GM18858 (cell line): ENCODE data around the gene TUBGCP4.
A peak's percentile ranks its signal among the peaks of the same experiment; 100 is the strongest.
"Not testable (repeated sequence)": the region's sequence is repeated elsewhere in the genome, so short reads cannot be mapped to it uniquely, and the experiment has no call there.

Experiments used
- ATAC-seq: cut with Tn5 transposase; IDR thresholded peaks from one replicate; pipeline ENCODE4 v1.9.1; 2021; ENCODE audit not compliant: unreplicated experiment

The TUBGCP4 gene, protein sequence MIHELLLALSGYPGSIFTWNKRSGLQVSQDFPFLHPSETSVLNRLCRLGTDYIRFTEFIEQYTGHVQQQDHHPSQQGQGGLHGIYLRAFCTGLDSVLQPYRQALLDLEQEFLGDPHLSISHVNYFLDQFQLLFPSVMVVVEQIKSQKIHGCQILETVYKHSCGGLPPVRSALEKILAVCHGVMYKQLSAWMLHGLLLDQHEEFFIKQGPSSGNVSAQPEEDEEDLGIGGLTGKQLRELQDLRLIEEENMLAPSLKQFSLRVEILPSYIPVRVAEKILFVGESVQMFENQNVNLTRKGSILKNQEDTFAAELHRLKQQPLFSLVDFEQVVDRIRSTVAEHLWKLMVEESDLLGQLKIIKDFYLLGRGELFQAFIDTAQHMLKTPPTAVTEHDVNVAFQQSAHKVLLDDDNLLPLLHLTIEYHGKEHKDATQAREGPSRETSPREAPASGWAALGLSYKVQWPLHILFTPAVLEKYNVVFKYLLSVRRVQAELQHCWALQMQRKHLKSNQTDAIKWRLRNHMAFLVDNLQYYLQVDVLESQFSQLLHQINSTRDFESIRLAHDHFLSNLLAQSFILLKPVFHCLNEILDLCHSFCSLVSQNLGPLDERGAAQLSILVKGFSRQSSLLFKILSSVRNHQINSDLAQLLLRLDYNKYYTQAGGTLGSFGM

DNA sequence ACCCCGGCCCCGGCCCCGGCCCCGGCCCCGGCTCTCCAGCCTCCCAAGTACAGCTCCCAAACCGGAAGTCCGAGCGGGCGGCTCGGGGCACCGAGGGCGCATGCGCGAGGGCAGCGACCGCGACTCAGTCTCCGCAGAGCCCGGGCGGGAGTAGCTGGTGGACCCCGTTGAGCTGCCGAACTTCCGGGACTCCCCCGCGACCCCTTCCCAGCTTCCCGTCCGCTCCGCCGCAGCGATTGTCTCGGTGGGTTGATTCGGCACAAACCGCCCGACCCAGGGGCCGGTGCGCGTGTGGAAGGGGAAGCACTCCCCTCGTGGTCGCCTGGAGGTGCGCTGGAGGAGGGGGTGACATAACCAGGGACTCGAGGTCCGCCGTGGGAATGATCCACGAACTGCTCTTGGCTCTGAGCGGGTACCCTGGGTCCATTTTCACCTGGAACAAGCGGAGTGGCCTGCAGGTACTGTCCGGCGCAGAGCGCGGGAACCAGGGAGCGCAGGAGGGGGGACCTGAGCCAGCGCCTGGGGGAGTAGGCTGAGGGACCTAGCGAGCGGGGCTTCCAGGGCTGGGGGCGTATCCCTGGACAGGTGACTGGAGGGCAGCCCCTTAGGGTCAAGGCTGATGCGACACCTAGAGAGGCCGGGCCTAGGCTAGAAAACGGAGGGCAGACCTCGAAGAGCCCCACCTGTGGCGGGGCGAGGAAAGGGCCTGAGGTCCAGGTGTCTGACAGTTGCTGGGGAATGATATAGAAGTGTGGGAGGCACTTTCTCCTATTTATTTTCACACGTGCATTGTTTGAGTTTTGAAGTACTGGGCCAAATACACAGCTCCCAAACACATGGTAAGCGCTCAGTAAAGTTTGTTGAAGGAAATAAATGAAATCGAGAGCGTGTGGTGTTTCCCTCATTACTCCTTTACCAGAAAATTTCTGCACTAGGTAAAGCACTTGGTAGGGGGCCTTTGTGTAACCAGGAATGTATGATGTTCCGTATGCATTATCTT, at the start of gene TUBGCP4, which contains the start of gene ZSCAN29:
Gene TUBGCP4, plus strand, starts transcription at position 127 of the 1,000 bp plus-strand sequence. Its CDS starts 254 bp downstream, at position 381.
Gene ZSCAN29, minus strand, starts transcription at position 69 of the 1,000 bp plus-strand sequence. CDS start 1,130 bp downstream, outside the sequence.
- peak; percentile 62 for ATAC-seq

- ATAC-seq: no peak
Observed at GRCh38 chr15:43325039-43325684, 45.7 kb upstream of the TUBGCP4 start.

GRCh38 chr15:43329217-43329959, 41.5 kb upstream of the TUBGCP4 start:
- ATAC-seq: no peak

GRCh38 chr15:43329960-43330779, 40.7 kb upstream of the TUBGCP4 start, which contains the start of gene LCMT2:
Gene LCMT2, minus strand, starts transcription at chr15:43330573. Its CDS starts 84 bp downstream, at chr15:43330489.
- peak; percentile 72 for ATAC-seq

GRCh38 chr15:43330780-43331087, 40.2 kb upstream of the TUBGCP4 start:
- peak; percentile 18 for ATAC-seq

- ATAC-seq: no peak
Observed at GRCh38 chr15:43346305-43346704, 24.6 kb upstream of the TUBGCP4 start.

DNA sequence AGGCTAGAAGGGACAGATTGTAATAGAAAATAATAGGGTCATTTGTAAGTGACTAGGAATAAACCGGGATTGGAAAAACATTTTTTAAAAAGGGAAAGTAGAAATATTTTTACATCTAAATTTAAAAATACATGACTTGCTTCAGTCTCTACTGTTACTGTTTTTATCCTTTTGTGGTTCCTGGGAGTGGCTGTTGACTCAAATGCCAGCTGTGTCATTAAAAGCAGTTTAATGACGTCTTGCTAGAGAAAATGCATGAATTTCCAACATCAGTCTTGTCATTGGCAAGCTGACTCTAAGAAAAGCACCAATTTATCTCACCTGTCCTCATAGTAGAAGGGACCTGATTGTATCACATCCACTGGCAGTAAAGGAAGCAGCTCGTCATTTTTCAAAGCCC, 23.8 kb upstream of the TUBGCP4 start:
- ATAC-seq: no peak

DNA sequence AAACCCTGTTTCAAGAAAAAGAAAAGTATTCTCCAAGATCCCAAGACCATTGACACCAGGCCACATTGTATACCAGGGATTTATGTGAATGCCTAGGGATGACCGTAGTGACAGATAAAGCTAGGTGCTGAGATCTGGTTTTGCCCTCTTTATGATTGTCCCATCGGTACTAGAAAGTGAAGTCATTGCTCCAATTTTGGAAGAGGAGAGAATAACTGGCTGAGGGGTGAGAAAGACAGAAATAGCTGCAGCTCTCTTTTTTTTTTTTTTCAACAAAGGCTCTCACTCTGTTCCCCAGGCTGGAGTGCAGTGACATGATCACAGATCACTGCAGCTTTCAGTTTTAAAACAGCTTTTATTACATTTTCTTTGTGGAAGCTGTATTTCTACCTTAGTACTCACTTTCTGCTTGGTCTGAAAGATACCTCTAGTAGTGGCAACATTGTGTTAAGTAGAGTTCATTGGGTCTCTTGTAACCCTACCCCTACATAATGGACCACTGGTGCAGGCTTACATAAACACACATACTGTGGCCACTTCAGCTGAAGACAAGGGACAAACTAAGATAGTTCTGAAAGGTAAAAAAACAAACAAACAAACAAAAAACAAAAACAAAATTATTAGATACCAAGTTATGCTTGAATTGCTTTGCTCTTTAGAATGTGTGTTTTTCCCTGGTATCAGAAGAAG, 18.1 kb upstream of the TUBGCP4 start:
- ATAC-seq: no peak

DNA sequence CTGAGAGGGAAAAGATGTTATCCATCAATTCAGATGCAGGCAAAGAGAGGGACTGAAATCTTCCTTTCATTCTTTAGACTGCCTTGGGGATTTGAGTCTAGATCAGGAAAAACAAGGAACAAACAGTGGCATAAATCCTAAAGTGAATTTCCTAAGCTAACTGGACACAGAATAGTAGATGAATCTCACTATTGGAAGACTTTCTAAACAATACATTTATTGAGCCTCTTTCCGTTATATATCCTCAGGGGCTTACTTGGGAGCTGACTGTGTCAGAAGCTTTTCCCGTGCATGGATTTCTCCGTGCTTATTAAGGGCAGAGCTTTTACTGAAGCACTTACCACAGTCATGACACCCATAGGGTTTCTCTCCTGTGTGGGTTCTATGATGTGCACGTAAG, 10.1 kb upstream of the TUBGCP4 start:
- no peak for ATAC-seq

GRCh38 chr15:43361313-43361903, 9.5 kb upstream of the TUBGCP4 start:
- no peak for ATAC-seq

GRCh38 chr15:43370310-43370974, 459 bp upstream of the TUBGCP4 start:
- peak; percentile 26 for ATAC-seq

- ATAC-seq: no peak
Observed at GRCh38 chr15:43376017-43376705, 5.3 kb downstream of the TUBGCP4 start.

DNA sequence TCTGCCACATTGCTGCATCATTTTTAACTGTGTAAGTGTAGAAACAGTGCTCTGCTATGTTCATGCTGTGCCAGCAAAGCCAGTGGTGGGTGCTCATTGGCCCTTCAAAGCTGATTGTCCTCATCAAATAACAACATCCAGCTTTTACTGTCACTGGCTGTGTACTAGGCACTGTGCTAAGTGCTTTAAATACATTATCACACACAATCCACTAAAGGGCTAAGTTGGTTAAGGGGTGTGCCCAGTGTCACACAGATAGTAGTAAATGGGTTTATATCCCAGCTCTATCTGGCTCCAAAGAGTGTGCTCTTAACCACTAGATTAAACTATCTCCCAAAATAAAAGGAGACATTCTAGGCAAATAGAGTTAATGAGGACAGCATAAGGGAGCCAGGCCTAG, 7.7 kb downstream of the TUBGCP4 start:
- ATAC-seq: no peak

GRCh38 chr15:43382310-43382709, 11.4 kb downstream of the TUBGCP4 start:
- no peak for ATAC-seq

DNA sequence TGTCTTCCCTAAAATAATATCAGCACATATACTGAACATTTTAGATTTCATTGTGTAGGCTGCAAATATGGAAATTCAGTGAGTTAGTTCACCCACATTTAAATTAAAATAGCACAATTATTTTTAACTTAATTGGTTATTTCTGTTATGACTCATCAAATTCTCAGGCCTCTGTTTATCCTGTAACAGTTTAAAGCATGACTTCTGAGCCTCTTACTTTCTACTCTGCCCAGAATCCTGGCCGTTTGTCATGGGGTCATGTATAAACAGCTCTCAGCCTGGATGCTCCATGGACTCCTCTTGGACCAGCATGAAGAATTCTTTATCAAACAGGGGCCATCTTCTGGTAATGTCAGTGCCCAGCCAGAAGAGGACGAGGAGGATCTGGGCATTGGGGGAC, 12.2 kb downstream of the TUBGCP4 start:
- ATAC-seq: no peak

DNA sequence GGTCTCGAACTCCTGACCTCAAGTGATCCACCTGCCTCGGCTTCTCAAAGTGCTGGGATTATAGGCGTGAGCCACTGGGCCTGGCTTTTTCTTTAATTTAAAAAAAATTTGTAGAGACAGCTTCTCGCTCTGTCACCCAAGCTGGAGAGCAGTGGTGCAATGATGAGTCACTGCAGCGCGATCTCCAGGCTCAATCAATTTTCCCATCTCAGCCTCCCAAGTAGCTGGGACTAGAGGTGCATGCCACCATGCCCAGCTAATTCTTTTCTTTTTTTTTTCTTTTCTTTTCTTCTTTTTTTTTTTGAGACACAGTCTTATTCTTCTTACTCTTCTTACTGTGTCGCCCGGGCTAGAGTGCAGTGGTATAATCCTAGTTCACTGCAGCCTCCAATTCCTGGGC, 19.8 kb downstream of the TUBGCP4 start:
- ATAC-seq: no peak

DNA sequence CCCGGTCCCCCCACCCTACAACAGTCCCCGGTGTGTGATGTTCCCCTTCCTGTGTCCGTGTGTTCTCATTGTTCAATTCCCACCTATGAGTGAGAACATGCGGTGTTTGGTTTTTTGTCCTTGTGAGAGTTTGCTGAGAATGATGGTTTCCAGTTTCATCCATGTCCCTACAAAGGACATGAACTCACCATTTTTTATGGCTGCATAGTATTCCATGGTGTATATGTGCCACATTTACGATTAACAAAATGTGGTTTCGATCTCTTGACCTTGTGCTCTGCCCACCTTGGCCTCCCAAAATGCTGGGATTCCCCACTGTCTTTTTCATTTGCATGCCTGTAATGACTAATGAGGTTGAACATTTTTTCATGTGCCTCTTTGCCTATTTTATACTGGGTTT, 22.7 kb downstream of the TUBGCP4 start:
- ATAC-seq: not testable (repeated sequence)
